ENCODE results near the gene SESN1.
A peak's percentile ranks its signal among the peaks of the same experiment; 100 is the strongest.

Gene SESN1

DNA sequence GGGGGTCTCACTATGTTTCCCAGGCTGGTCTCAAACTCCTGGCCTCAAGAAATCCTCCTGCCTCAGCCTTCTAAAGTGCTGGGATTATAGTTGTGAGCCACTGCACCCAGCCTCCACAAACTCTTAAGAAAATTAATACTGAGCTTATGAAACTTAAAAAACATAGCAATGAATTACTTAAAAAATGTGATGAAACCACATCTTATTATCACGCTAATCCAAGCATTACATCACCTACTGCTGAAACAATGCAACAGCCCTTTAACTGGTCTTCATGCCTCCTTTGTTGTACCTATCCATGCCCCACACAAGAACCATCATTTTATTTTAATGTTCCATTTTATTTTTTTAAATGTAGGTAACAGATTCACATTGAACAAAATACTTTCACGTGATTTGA is 24.9 kb downstream of the SESN1 start:
- H3K27ac ChIP-seq: no peak overlapping the region
- H3K4me3 ChIP-seq: no peak overlapping the region

DNA sequence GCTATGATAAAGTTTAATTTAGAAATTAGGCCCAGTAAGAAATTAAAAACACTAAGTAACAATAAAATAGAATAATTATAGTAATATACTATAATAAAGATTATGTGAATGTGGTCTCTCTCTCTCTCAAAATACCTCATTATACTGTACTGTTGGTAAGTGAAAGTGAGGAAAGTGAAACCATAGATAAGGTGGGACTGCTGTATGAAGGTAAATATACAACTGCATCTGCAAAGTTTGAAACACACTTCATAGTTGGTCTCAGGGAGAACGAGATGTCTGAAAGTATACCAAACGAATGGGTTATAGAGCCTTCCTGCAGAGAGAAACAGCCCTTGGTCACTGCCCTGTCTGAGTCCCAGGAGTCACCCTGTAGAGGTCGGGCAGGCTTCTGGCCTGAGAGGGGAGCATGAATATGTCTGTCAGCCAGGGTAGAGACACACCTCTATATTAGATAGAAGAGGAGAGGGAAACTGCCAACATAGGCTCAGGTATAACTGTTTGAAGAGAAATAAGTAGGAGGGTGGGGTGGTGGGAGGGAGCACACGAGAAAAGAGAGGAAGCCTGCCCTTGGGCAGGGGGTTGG is 31.8 kb downstream of the SESN1 start:
- Histone ChIP-seq H3K4me3 (no peak overlapping the region), H3K27ac (no peak overlapping the region)

GRCh38 chr6:109062216-109062615 is 32.4 kb downstream of the SESN1 start:
- Histone ChIP-seq H3K4me3 (no peak overlapping the region), H3K27ac (no peak overlapping the region)

DNA sequence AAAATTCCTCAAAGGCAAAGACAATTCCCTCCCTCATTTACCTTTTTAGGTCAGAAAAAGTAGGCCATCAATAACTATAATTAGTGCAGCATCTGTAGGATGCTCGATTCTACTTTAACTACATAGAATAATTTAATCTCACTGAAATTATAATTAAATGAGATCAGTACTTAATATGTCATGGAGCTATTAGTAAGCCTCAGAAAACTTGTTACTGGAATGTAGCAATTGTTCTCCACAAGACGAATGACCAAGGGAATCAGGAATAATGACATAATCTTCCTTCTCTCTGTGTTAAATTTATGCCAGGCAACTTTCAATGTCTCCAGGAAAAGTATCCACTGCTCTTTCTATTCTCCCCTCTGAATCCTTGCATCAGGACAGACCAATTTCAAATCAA is 34.1 kb downstream of the SESN1 start:
- Histone ChIP-seq H3K4me3 (no peak overlapping the region), H3K27ac (peak overlapping the region in 4 of 21 experiments; percentile 2 to 42 (median 20))

GRCh38 chr6:109059571-109060021 is 35.0 kb downstream of the SESN1 start:
- Histone ChIP-seq H3K27ac (peak overlapping the region in 7 of 21 experiments; percentile 2 to 50 (median 42)), H3K4me3 (no peak overlapping the region)

DNA sequence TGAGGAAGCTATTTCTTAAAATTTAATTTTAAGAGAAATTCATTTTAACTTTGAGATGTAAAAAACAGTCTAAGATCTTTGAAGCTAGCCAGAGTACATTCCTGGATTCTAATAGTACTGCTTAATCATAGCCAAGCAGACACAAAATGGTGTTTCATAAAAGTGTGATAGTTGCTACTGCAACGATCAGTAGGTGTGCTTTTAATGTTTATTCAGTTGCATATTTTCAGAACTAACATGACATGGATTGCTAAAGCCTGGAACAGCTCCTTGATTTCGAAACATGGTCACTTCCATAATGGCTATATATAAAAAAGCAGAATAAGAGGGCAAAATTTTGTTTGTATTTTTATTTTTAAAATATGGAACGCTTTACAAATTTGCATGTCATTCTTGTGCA is 35.5 kb downstream of the SESN1 start:
- H3K4me3 ChIP-seq: no peak overlapping the region
- peak overlapping the region in 7 of 21 experiments; percentile 3 to 50 (median 42) for H3K27ac ChIP-seq

GRCh38 chr6:109058620-109059019 is 36.0 kb downstream of the SESN1 start:
- peak overlapping the region in 3 of 21 experiments; percentile 3 to 41 (median 40) for H3K27ac ChIP-seq
- no peak overlapping the region for H3K4me3 ChIP-seq

- H3K4me3 ChIP-seq: no peak overlapping the region
- H3K27ac ChIP-seq: no peak overlapping the region
These were observed 38.0 kb downstream of the SESN1 start for GRCh38 chr6:109056661-109057060.

- Histone ChIP-seq H3K4me3 (no peak overlapping the region), H3K27ac (no peak overlapping the region)
These were observed 38.8 kb downstream of the SESN1 start for GRCh38 chr6:109055771-109056235.

- H3K4me3 ChIP-seq: no peak overlapping the region
- no peak overlapping the region for H3K27ac ChIP-seq
These were observed 41.3 kb downstream of the SESN1 start for GRCh38 chr6:109053336-109053735.

- Histone ChIP-seq H3K4me3 (no peak overlapping the region), H3K27ac (no peak overlapping the region)
These were observed 41.8 kb downstream of the SESN1 start for GRCh38 chr6:109052852-109053251.

DNA sequence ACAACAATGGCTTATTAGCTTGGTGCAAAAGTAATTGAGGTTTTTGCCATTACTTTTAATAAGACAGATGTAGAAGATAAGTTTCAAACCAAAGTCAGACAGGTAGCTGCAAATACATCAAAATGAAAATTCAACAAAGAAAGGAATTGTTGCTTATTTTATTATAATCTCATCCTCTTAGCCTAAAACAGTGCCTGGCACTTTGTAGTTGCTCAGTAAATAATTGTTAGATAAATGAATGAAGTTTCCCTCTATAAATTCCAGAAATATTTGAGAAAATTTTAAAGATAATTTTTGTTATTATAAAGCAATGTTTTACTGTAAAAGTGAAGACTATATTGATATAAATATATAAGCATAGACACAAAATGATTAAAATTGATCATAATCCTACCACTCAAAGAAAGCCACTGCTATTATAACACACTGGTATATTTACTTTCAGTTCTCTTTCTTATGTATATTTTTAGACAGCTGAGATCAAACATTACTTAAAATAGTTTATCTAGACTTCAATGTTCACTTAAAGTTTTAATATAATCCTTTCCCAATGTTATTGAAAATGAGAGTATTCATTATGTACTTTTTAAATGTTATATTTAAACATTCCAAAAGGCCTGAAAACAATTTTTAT is 42.5 kb downstream of the SESN1 start:
- no peak overlapping the region for H3K4me3 ChIP-seq
- H3K27ac ChIP-seq: no peak overlapping the region

- H3K27ac ChIP-seq: no peak overlapping the region
- no peak overlapping the region for H3K4me3 ChIP-seq
These were observed 43.2 kb downstream of the SESN1 start for GRCh38 chr6:109051301-109052017.

- Histone ChIP-seq H3K27ac (no peak overlapping the region), H3K4me3 (no peak overlapping the region)
These were observed 44.1 kb downstream of the SESN1 start for GRCh38 chr6:109050447-109051102.

DNA sequence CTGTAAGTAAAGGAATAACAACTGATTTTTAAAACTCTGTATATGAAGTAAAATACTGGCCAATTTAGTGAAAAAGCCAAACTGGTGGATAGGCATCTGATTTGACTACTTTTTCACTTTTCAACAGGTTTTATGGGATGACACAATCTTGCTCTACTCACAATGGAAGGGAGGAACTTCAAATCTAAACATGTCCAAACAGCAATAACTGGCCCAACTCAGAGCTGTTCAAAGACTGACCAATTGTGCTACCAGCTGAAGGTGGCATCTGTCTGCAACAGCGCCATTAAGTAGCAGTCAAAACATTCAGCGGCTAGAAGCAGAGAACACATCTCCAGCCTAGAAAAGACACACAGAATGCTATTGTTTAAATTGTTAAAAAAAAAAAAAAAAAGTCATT is 44.6 kb downstream of the SESN1 start:
- H3K27ac ChIP-seq: no peak overlapping the region
- H3K4me3 ChIP-seq: no peak overlapping the region

GRCh38 chr6:109048670-109049415 is 45.8 kb downstream of the SESN1 start:
- Histone ChIP-seq H3K27ac (no peak overlapping the region), H3K4me3 (no peak overlapping the region)

DNA sequence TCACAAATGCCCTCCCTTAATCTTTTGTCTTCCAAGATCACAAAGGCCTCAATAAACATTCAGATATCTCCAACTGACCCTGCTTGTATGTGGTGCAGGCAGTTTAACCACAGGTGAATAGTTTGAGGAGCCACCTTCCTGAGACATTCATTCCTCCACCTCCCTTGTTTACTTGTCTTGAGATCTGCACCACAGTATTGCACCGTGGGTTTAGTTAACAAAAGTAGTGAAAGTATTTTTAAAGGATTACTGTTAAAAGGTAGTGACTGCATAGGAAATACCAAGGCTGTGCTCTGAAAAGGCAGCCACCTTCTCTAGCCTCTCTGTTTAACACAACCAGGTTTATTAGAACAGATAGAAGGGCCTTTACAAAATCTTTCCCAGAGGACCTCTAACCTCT is 46.5 kb downstream of the SESN1 start:
- no peak overlapping the region for H3K27ac ChIP-seq
- H3K4me3 ChIP-seq: no peak overlapping the region

DNA sequence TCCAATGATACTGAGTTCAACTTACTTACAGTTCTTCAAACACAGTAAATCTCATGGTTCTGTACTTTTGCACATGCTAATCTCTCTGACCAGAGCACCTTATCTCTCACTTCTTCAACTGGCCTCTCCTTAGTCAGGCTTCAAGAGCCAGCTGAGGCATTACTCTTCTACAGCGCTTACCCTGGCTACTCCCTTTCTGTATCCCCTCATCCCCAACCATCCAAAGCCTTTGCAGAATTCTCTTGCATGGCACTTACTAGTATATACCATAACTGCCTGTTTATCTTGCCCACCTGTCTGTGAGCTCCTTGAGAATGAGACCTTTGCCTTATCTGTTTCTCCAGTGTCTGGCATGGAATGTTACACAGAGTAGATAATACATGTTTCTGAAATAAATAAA is 49.2 kb downstream of the SESN1 start:
- H3K27ac ChIP-seq: no peak overlapping the region

GRCh38 chr6:109039795-109040194 is 54.9 kb downstream of the SESN1 start:
- H3K27ac ChIP-seq: no peak overlapping the region
- H3K4me3 ChIP-seq: no peak overlapping the region

More for the DNA sequence above, 49.2 kb downstream of the SESN1 start:
- no peak overlapping the region for H3K4me3 ChIP-seq
